Measurements from ENCODE around the gene MOGAT2.

MOGAT2 gene

GRCh38 chr11:75770102-75770501, 52.5 kb downstream of the MOGAT2 start:
- Histone ChIP-seq H3K27ac (replicated peaks) (no peak overlapping the region), H3K4me3 (replicated peaks; ENCODE audit: insufficient read depth, low read length) (no peak overlapping the region; the same call in 1 of the 2 replicates), H3K27me3 (ENCODE audit: insufficient read depth, poor library complexity, severe bottlenecking) (no peaks in the 10 kb centered on the region)
- DNase-seq (ENCODE audit: low read depth in 1 of 2, low spot score in 1 of 2), result no peak
- TF ChIP-seq GABPA (IDR thresholded peaks at IDR 0.05; ENCODE audit: low read depth) (no peak), POLR2AphosphoS5 (IDR thresholded peaks at IDR 0.05; ENCODE audit: low read depth) (no peak), SPI1 (IDR thresholded peaks at IDR 0.05; ENCODE audit: borderline replicate concordance, low read depth) (no peak), CTCF (IDR thresholded peaks at IDR 0.05; ENCODE audit: insufficient read depth, low read length) (no peak)
- TF ChIP-seq, protein P1, sequence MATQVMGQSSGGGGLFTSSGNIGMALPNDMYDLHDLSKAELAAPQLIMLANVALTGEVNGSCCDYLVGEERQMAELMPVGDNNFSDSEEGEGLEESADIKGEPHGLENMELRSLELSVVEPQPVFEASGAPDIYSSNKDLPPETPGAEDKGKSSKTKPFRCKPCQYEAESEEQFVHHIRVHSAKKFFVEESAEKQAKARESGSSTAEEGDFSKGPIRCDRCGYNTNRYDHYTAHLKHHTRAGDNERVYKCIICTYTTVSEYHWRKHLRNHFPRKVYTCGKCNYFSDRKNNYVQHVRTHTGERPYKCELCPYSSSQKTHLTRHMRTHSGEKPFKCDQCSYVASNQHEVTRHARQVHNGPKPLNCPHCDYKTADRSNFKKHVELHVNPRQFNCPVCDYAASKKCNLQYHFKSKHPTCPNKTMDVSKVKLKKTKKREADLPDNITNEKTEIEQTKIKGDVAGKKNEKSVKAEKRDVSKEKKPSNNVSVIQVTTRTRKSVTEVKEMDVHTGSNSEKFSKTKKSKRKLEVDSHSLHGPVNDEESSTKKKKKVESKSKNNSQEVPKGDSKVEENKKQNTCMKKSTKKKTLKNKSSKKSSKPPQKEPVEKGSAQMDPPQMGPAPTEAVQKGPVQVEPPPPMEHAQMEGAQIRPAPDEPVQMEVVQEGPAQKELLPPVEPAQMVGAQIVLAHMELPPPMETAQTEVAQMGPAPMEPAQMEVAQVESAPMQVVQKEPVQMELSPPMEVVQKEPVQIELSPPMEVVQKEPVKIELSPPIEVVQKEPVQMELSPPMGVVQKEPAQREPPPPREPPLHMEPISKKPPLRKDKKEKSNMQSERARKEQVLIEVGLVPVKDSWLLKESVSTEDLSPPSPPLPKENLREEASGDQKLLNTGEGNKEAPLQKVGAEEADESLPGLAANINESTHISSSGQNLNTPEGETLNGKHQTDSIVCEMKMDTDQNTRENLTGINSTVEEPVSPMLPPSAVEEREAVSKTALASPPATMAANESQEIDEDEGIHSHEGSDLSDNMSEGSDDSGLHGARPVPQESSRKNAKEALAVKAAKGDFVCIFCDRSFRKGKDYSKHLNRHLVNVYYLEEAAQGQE (IDR thresholded peaks at IDR 0.05; ENCODE audit: insufficient replicate concordance, low read depth), result no peak

DNA sequence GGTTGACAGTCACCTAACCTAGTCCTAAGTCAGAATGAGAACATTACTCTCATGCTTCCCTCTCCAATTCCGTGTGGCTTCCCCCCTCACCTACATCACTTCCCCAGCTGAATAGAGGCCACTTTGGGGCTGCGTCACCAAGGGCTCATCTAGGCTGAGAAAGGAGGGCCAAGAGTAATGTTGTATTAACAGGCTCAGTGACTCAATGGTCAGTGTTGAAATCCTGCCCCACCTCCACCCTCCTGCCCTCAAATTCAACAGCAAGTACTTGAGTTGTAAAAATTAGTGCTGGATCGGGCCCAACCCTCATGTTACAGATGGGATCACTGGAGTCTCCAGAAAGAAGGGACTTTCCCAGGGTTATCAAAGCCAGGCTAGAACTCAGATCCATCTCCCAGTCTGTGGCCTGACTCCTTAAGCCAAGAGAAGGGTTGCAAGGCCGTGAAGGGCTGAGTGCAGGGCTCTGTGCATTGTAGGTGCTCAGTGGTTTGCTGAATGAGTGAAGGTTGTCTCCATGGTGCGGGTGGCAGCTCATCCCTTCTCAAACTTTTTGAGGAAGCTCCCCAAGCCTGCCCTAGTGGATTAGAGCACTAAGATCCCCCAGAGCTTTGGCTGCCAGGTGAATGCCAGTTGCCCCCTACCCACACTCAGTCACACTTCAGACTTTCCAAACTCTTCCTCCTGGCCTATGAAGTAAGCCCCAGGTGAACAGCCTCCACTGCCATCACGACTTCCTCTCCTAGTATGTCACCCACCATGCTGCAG, 54.2 kb downstream of the MOGAT2 start:
- TF ChIP-seq CTCF (IDR thresholded peaks at IDR 0.05; ENCODE audit: insufficient read depth, low read length) (no peak), GABPA (IDR thresholded peaks at IDR 0.05; ENCODE audit: low read depth) (no peak), POLR2AphosphoS5 (IDR thresholded peaks at IDR 0.05; ENCODE audit: low read depth) (no peak)
- TF ChIP-seq, protein P1 (IDR thresholded peaks at IDR 0.05; ENCODE audit: insufficient replicate concordance, low read depth), result no peak
- Histone ChIP-seq H3K4me3 (replicated peaks; ENCODE audit: insufficient read depth, low read length) (no peak overlapping the region), H3K27ac (replicated peaks) (peak overlapping the region; percentile 57), H3K27me3 (ENCODE audit: insufficient read depth, poor library complexity, severe bottlenecking) (no peaks in the 10 kb centered on the region)
- DNase-seq (ENCODE audit: low read depth in 1 of 2, low spot score in 1 of 2), result peak; percentile 67 to 94

DNA sequence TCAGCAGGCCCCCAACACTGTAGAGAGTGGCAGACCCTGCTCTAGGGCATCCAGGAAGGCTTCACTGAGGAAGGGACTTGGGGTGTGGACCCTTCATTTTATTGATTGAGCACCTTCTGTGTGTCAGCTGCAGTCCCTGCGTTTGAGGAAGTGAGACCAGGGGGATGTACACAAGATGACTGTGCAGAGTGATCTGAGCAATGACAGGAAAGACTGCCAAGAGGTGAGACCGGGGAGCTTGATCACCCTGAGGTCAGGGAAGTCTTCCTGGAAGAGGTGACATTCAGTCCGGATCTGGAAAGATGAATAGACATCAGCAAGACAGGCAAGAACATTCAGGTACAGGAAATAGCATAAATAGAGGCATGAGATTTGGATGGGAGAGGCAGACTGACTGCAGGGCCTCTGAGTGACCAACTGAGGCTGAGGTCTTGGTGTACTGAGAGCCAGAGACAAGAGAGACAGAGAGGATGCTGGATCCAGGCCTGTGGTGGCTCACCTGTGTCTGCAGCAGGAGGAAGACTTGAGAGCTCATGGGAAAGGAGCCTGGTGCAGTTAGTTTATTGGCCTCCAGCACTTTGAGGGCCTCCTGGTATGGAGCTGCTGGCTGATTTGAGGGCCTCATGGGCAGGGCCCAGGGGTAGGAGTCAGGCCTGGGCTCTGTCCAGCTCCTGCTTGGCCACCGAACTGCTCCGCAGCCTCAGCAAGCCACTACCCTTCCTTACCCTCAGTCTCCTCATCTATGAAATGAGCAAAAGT, 56.1 kb downstream of the MOGAT2 start:
- H3K4me3 ChIP-seq (replicated peaks; ENCODE audit: insufficient read depth, low read length), result no peak overlapping the region
- DNase-seq (ENCODE audit: low read depth in 1 of 2, low spot score in 1 of 2), result peak; percentile 70 to 82
- TF ChIP-seq, protein P1 (IDR thresholded peaks at IDR 0.05; ENCODE audit: insufficient replicate concordance, low read depth), result no peak
- TF ChIP-seq POLR2AphosphoS5 (IDR thresholded peaks at IDR 0.05; ENCODE audit: low read depth) (no peak), CTCF (IDR thresholded peaks at IDR 0.05; ENCODE audit: insufficient read depth, low read length) (no peak), GABPA (IDR thresholded peaks at IDR 0.05; ENCODE audit: low read depth) (no peak), SPI1 (IDR thresholded peaks at IDR 0.05; ENCODE audit: borderline replicate concordance, low read depth) (peak; percentile 96)
- H3K27ac ChIP-seq (replicated peaks), result peak overlapping the region; percentile 57
- H3K27me3 ChIP-seq (ENCODE audit: insufficient read depth, poor library complexity, severe bottlenecking), result no peaks in the 10 kb centered on the region
